ENCODE data around the gene PKIB.

DNA sequence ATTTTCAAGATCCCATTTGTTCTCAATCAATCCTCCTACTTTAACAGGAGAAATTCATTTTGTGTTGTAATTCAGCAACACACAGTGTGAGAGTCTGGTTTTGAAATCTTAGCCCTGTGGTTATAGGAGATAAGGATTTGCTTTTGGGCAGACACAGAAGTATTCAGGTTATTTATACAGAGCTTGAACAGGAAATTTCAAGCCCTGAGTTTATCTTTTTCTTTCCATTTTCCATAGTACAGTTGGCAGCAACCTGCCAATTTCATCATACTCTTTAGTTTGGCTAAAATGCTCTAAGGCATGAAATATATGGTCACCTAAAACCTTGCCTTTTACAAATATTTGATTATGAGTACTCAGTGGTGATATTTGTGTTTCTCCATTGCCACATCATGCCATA lies 41.4 kb downstream of the PKIB start:
- TF ChIP-seq, protein P1, sequence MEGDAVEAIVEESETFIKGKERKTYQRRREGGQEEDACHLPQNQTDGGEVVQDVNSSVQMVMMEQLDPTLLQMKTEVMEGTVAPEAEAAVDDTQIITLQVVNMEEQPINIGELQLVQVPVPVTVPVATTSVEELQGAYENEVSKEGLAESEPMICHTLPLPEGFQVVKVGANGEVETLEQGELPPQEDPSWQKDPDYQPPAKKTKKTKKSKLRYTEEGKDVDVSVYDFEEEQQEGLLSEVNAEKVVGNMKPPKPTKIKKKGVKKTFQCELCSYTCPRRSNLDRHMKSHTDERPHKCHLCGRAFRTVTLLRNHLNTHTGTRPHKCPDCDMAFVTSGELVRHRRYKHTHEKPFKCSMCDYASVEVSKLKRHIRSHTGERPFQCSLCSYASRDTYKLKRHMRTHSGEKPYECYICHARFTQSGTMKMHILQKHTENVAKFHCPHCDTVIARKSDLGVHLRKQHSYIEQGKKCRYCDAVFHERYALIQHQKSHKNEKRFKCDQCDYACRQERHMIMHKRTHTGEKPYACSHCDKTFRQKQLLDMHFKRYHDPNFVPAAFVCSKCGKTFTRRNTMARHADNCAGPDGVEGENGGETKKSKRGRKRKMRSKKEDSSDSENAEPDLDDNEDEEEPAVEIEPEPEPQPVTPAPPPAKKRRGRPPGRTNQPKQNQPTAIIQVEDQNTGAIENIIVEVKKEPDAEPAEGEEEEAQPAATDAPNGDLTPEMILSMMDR (conservative IDR thresholded peaks at IDR 0.05; ENCODE audit: low read depth, low read length) = no peak
- no peak for TF ChIP-seq RAD21 (IDR thresholded peaks at IDR 0.05; ENCODE audit: low read length)

Measured in IMR-90 (cell line).